ENCODE data around the gene PGM3. TPM values are rescaled to one million over a fixed set of nuclear protein-coding genes. Genes with fewer than 3 reads are reported as not detected.

Gene PGM3
- total and polyA plus RNA-seq, 2 donors (not counting 3 experiments of a cell fraction or from before 2014, with no cell fraction given), result 19.8 to 70.7 TPM

Other genes with a start within 250 kb of the PGM3 start
- gene UBE3D, start 127.4 kb downstream of the PGM3 start, total RNA-seq, result 6.2 and 7.6 TPM in 2 replicates
- 1.3 and 1.9 TPM in 2 replicates for gene UBE3D, start 127.4 kb downstream of the PGM3 start, polyA plus RNA-seq
- gene DOP1A, start 125.6 kb downstream of the PGM3 start, total RNA-seq, result 12.3 and 14.2 TPM in 2 replicates
- 4.6 and 6.3 TPM in 2 replicates for gene DOP1A, start 125.6 kb downstream of the PGM3 start, polyA plus RNA-seq
- gene RWDD2A, start 92 bp upstream of the PGM3 start, total RNA-seq, result 4.3 and 4.5 TPM in 2 replicates
- gene RWDD2A, start 92 bp upstream of the PGM3 start, polyA plus RNA-seq, result 2.9 and 3.2 TPM in 2 replicates
- 27.0 and 29.3 TPM in 2 replicates for gene ME1, start 237.8 kb upstream of the PGM3 start, total RNA-seq
- gene ME1, start 237.8 kb upstream of the PGM3 start, polyA plus RNA-seq, result 4.8 and 7.3 TPM in 2 replicates

Data from endothelial cell of umbilical vein (primary cell).